Parathyroid adenoma (tissue), 2 donors: Measurements from ENCODE around the gene AP2A1.

Source experiments
- H2AFZ ChIP-seq: fragments of 300-600 bp; sonication (generic); one replicate; pipeline ENCODE4 v1.7.0; 2017; ENCODE audit warnings: antibody characterized with exemption, mild to moderate bottlenecking
- H3K27ac ChIP-seq: fragments of 300-600 bp; sonication (generic); one replicate; pipeline ENCODE4 v1.7.0; 2017
- H3K27me3 ChIP-seq: fragments of 300-600 bp; sonication (generic); one replicate; pipeline ENCODE4 v1.7.0; 2017; ENCODE audit warnings: low read length; ENCODE audit not compliant: control insufficient read depth, insufficient read depth
- H3K36me3 ChIP-seq: fragments of 300-600 bp; sonication (generic); one replicate; pipeline ENCODE4 v1.7.0; 2017; ENCODE audit warnings: low read length; ENCODE audit not compliant: control insufficient read depth, insufficient read depth
- H3K4me1 ChIP-seq: fragments of 300-600 bp; sonication (generic); one replicate; pipeline ENCODE4 v1.7.0; 2017; ENCODE audit warnings: control low read depth
- H3K4me2 ChIP-seq: fragments of 300-600 bp; sonication (generic); one replicate; pipeline ENCODE4 v1.7.0; 2017; ENCODE audit warnings: low read length
- H3K4me3 ChIP-seq: fragments of 300-600 bp; sonication (generic); one replicate; pipeline ENCODE4 v1.7.0; 2017; ENCODE audit warnings: low read depth, low read length
- H3K79me2 ChIP-seq: fragments of 300-600 bp; sonication (generic); one replicate; pipeline ENCODE4 v1.7.0; 2017; ENCODE audit warnings: control low read depth
- H3K9ac ChIP-seq: fragments of 300-600 bp; sonication (generic); one replicate; pipeline ENCODE4 v1.7.0; 2017; ENCODE audit warnings: mild to moderate bottlenecking
- H3K9me3 ChIP-seq: fragments of 300-600 bp; sonication (generic); one replicate; pipeline ENCODE4 v1.7.0; 2017; ENCODE audit warnings: low read length; ENCODE audit not compliant: control insufficient read depth
- CTCF ChIP-seq: fragments of 300-600 bp; sonication (generic); IDR thresholded peaks from one replicate; pipeline ENCODE4 v1.7.0; 2017; ENCODE audit warnings: antibody characterized with exemption, mild to moderate bottlenecking
- donor health status: primary hyperparathyroidism.

AP2A1 gene

GRCh38 chr19:49752701-49753100 lies 14.1 kb upstream of the AP2A1 start:
- H3K4me2 ChIP-seq = no peak overlapping the region
- no peaks in the 10 kb centered on the region for H3K36me3 ChIP-seq
- TF ChIP-seq CTCF = no peak
- no peak overlapping the region for H3K27ac ChIP-seq
- no peaks in the 10 kb centered on the region for H3K79me2 ChIP-seq
- no peaks in the 10 kb centered on the region for H3K4me1 ChIP-seq
- no peak overlapping the region for H3K4me3 ChIP-seq
- H3K27me3 ChIP-seq = no peaks in the 10 kb centered on the region
- H3K9ac ChIP-seq = no peak overlapping the region
- no peaks in the 10 kb centered on the region for H3K9me3 ChIP-seq
- no peak overlapping the region for H2AFZ ChIP-seq

GRCh38 chr19:49755956-49756355 lies 10.8 kb upstream of the AP2A1 start:
- no peaks in the 10 kb centered on the region for H3K79me2 ChIP-seq
- no peaks in the 10 kb centered on the region for H3K27me3 ChIP-seq
- no peak overlapping the region for H2AFZ ChIP-seq
- H3K4me1 ChIP-seq = no peaks in the 10 kb centered on the region
- no peak overlapping the region for H3K4me3 ChIP-seq
- H3K27ac ChIP-seq = no peak overlapping the region
- TF ChIP-seq CTCF = no peak
- no peak overlapping the region for H3K4me2 ChIP-seq
- no peaks in the 10 kb centered on the region for H3K36me3 ChIP-seq
- H3K9ac ChIP-seq = no peak overlapping the region
- H3K9me3 ChIP-seq = no peaks in the 10 kb centered on the region

GRCh38 chr19:49758292-49758691 lies 8.5 kb upstream of the AP2A1 start:
- Histone ChIP-seq H3K4me1 (no peaks in the 10 kb centered on the region), H3K27ac (no peak overlapping the region), H2AFZ (no peak overlapping the region), H3K27me3 (no peaks in the 10 kb centered on the region), H3K79me2 (no peaks in the 10 kb centered on the region), H3K36me3 (no peaks in the 10 kb centered on the region), H3K9me3 (no peaks in the 10 kb centered on the region), H3K4me3 (no peak overlapping the region), H3K9ac (no peak overlapping the region), H3K4me2 (no peak overlapping the region)
- TF ChIP-seq CTCF = no peak

- Histone ChIP-seq H3K36me3 (no peaks in the 10 kb centered on the region), H3K27ac (peak overlapping the region; percentile 44), H3K4me1 (no peaks in the 10 kb centered on the region), H3K4me3 (no peak overlapping the region), H2AFZ (peak overlapping the region; percentile 38), H3K9me3 (no peaks in the 10 kb centered on the region), H3K79me2 (no peaks in the 10 kb centered on the region), H3K4me2 (no peak overlapping the region), H3K9ac (no peak overlapping the region), H3K27me3 (no peaks in the 10 kb centered on the region)
- TF ChIP-seq CTCF = no peak
These were observed 5.6 kb upstream of the AP2A1 start for GRCh38 chr19:49761249-49761624.

- H3K9ac ChIP-seq = no peak overlapping the region
- H3K27me3 ChIP-seq = no peaks in the 10 kb centered on the region
- no peak overlapping the region for H3K4me3 ChIP-seq
- H3K4me2 ChIP-seq = no peak overlapping the region
- no peaks in the 10 kb centered on the region for H3K36me3 ChIP-seq
- peak overlapping the region; percentile 38 for H2AFZ ChIP-seq
- peak overlapping the region; percentile 44 for H3K27ac ChIP-seq
- H3K9me3 ChIP-seq = no peaks in the 10 kb centered on the region
- H3K4me1 ChIP-seq = no peaks in the 10 kb centered on the region
- TF ChIP-seq CTCF = no peak
- no peaks in the 10 kb centered on the region for H3K79me2 ChIP-seq
These were observed 5.0 kb upstream of the AP2A1 start for GRCh38 chr19:49761625-49762311.
